Brain microvascular endothelial cell (primary cell): Measurements from ENCODE around the gene GRID2.

ENCODE experiments used
- DNase-seq: peaks from one replicate; pipeline ENCODE4 v3.0.0-alpha.2; 2020
- H3K27ac ChIP-seq: fragments of 250-450 bp; sonication (Bioruptor Pico); 2 replicates; pipeline ENCODE4 v1.5.1; 2020; ENCODE audit warnings: mild to moderate bottlenecking, moderate library complexity
- H3K27me3 ChIP-seq: fragments of 250-450 bp; sonication (Bioruptor Pico); replicated peaks from 2 replicates; pipeline ENCODE4 v1.5.1; 2020; ENCODE audit warnings: mild to moderate bottlenecking
- H3K36me3 ChIP-seq: fragments of 250-450 bp; sonication (Bioruptor Pico); replicated peaks from 2 replicates; pipeline ENCODE4 v1.5.1; 2020; ENCODE audit warnings: mild to moderate bottlenecking
- H3K4me3 ChIP-seq: 2 replicates; pipeline ENCODE4 v1.5.1; 2011; ENCODE audit warnings: low read depth, mild to moderate bottlenecking, control low read depth, low read length, moderate library complexity
- CTCF ChIP-seq: IDR thresholded peaks from 2 replicates; pipeline ENCODE4 v1.5.1; 2011; ENCODE audit warnings: low read depth, mild to moderate bottlenecking, moderate library complexity, low read length, control low read depth, inconsistent platforms; ENCODE audit errors: missing control alignments
- in situ Hi-C: cut with HindIII; loops from 2 replicates; pipeline ENCODE4 v1.10.0; 2017; ENCODE audit warnings: low sequenced_read_pairs, low pct_ligation_motif_present

The GRID2 gene

GRCh38 chr4:93802045-93802444 lies 1498.3 kb downstream of the GRID2 start:
- no peak overlapping the region for H3K4me3 ChIP-seq
- H3K36me3 ChIP-seq: no peaks in the 10 kb centered on the region
- TF ChIP-seq CTCF: no peak
- no peak overlapping the region for H3K27ac ChIP-seq
- no peaks in the 10 kb centered on the region for H3K27me3 ChIP-seq
- in situ Hi-C loops: no loop called here
- DNase-seq: no peak

GRCh38 chr4:93809773-93810172 lies 1506.0 kb downstream of the GRID2 start:
- Histone ChIP-seq H3K36me3 (no peaks in the 10 kb centered on the region), H3K4me3 (no peak overlapping the region), H3K27me3 (no peaks in the 10 kb centered on the region), H3K27ac (no peak overlapping the region)
- DNase-seq: no peak
- in situ Hi-C loops: no loop called here
- no peak for TF ChIP-seq CTCF

GRCh38 chr4:93810340-93810992 lies 1506.7 kb downstream of the GRID2 start:
- H3K27ac ChIP-seq: no peak overlapping the region
- H3K36me3 ChIP-seq: no peaks in the 10 kb centered on the region
- DNase-seq: no peak
- no peaks in the 10 kb centered on the region for H3K27me3 ChIP-seq
- no peak overlapping the region for H3K4me3 ChIP-seq
- in situ Hi-C loops: no loop called here
- no peak for TF ChIP-seq CTCF

- DNase-seq: no peak
- in situ Hi-C loops: no loop called here
- Histone ChIP-seq H3K27ac (no peak overlapping the region), H3K36me3 (no peaks in the 10 kb centered on the region), H3K27me3 (no peaks in the 10 kb centered on the region), H3K4me3 (no peak overlapping the region)
- TF ChIP-seq CTCF: no peak
Observed at GRCh38 chr4:93813092-93813491, 1509.3 kb downstream of the GRID2 start.

GRCh38 chr4:93814141-93814540 lies 1510.4 kb downstream of the GRID2 start:
- no peak for DNase-seq
- H3K4me3 ChIP-seq: no peak overlapping the region
- H3K27ac ChIP-seq: no peak overlapping the region
- no peak for TF ChIP-seq CTCF
- H3K36me3 ChIP-seq: no peaks in the 10 kb centered on the region
- in situ Hi-C loops: no loop called here
- H3K27me3 ChIP-seq: no peaks in the 10 kb centered on the region

GRCh38 chr4:93814722-93815121 lies 1511.0 kb downstream of the GRID2 start:
- no peak for TF ChIP-seq CTCF
- no peak for DNase-seq
- Histone ChIP-seq H3K27ac (no peak overlapping the region), H3K36me3 (no peaks in the 10 kb centered on the region), H3K4me3 (no peak overlapping the region), H3K27me3 (no peaks in the 10 kb centered on the region)
- in situ Hi-C loops: no loop called here
